HepG2 (cell line): ENCODE data around the gene MARF1. TPM values are rescaled to one million over a fixed set of nuclear protein-coding genes. Genes with fewer than 3 reads are reported as not detected.

Source experiments
- ATM ChIP-seq: fragments of 450-650 bp; IDR thresholded peaks from 2 replicates; pipeline ENCODE4 v1.7.1; 2017; ENCODE audit warnings: mild to moderate bottlenecking, borderline replicate concordance
- HMGA1 ChIP-seq: sonication (generic); formaldehyde crosslinking; conservative IDR thresholded peaks from 2 replicates; pipeline ENCODE4 v1.4.0; 2020; ENCODE audit warnings: missing genetic modification reagents
- IRX3 ChIP-seq: sonication (generic); formaldehyde crosslinking; IDR thresholded peaks from 2 replicates; pipeline ENCODE4 v1.8.1; 2023; ENCODE audit warnings: mild to moderate bottlenecking, low read depth, missing genetic modification reagents, borderline replicate concordance
- KMT2A ChIP-seq: sonication (generic); formaldehyde crosslinking; IDR thresholded peaks from 2 replicates; pipeline ENCODE4 v1.4.0; 2020; ENCODE audit warnings: missing genetic modification reagents
- MAX ChIP-seq: IDR thresholded peaks from 2 replicates; pipeline ENCODE4 v1.6.1; 2012; ENCODE audit warnings: inconsistent platforms
- MEIS2 ChIP-seq: sonication (generic); formaldehyde crosslinking; IDR thresholded peaks from 2 replicates; pipeline ENCODE4 v1.9.0; 2021; ENCODE audit warnings: mild to moderate bottlenecking, missing genetic modification reagents
- MTA1 ChIP-seq: sonication (generic); formaldehyde crosslinking; IDR thresholded peaks from 2 replicates; pipeline ENCODE4 v1.4.0; 2020; ENCODE audit warnings: missing genetic modification reagents, mild to moderate bottlenecking, borderline replicate concordance
- NR1H2 ChIP-seq: sonication (generic); formaldehyde crosslinking; IDR thresholded peaks from 2 replicates; pipeline ENCODE4 v1.8.1; 2022; ENCODE audit warnings: low read depth, missing genetic modification reagents, borderline replicate concordance
- PAF1 ChIP-seq: IDR thresholded peaks from 2 replicates; pipeline ENCODE4 v1.6.1; 2016; ENCODE audit warnings: missing genetic modification reagents, missing compliant biosample characterization
- PBX2 ChIP-seq: IDR thresholded peaks from 2 replicates; pipeline ENCODE4 v1.6.1; 2016; ENCODE audit warnings: control low read depth
- POLR2A ChIP-seq, 2 experiments: IDR thresholded peaks; 2 replicates each; pipeline ENCODE4 v1.6.1; 2011; ENCODE audit warnings: low read depth in 2 of 2, low read length in 2 of 2, mild to moderate bottlenecking in 1 of 2, moderate library complexity in 1 of 2; ENCODE audit not compliant: insufficient read depth in 1 of 2
- PPARG ChIP-seq: conservative IDR thresholded peaks from 2 replicates; pipeline ENCODE4 v1.6.1; 2016; ENCODE audit warnings: missing biosample characterization, missing genetic modification reagents
- SKIL ChIP-seq: sonication (generic); formaldehyde crosslinking; IDR thresholded peaks from 2 replicates; pipeline ENCODE4 v1.8.0; 2022; ENCODE audit warnings: missing genetic modification reagents, mild to moderate bottlenecking, moderate library complexity, borderline replicate concordance
- YY1 ChIP-seq: IDR thresholded peaks from 2 replicates; pipeline ENCODE4 v1.6.1; 2011; ENCODE audit warnings: low read length, low read depth, moderate library complexity, mild to moderate bottlenecking; ENCODE audit not compliant: insufficient read depth, insufficient replicate concordance
- ZBTB14 ChIP-seq: sonication (generic); formaldehyde crosslinking; IDR thresholded peaks from 2 replicates; pipeline ENCODE4 v1.4.0; 2020; ENCODE audit warnings: missing genetic modification reagents
- ZNF12 ChIP-seq: sonication (generic); formaldehyde crosslinking; IDR thresholded peaks from 2 replicates; pipeline ENCODE4 v1.5.0; 2020; ENCODE audit warnings: missing genetic modification reagents
- ZNF780A ChIP-seq: sonication (generic); formaldehyde crosslinking; IDR thresholded peaks from 2 replicates; pipeline ENCODE4 v1.8.0; 2022; ENCODE audit warnings: mild to moderate bottlenecking, missing genetic modification reagents, moderate library complexity
- ZSCAN12 ChIP-seq: sonication (generic); formaldehyde crosslinking; IDR thresholded peaks from 2 replicates; pipeline ENCODE4 v1.9.0; 2021; ENCODE audit warnings: mild to moderate bottlenecking, missing genetic modification reagents
- polyA plus RNA-seq, 8 experiments: library from polyadenylated mRNA; depleted of rRNA in 3 of 8; stranded (reverse) in 7 of 8; unstranded in 1 of 8; fragments of >200 nt; fragmentation: Illumina TruSeq in 4 of 8; extraction: Trizol in 4 of 8; gene quantifications; 2 replicates each; pipeline versions ENCODE4 v1.2.1 to v1.2.3, GENCODE V29; 2011 to 2016; ENCODE audit warnings: low read depth in 4 of 8, missing spikeins in 1 of 8, mixed read lengths in 1 of 8; ENCODE audit not compliant: insufficient read depth in 1 of 8
- total RNA-seq, 5 experiments: library from RNA; depleted of rRNA; stranded (reverse); fragments of >200 nt; fragmentation: Illumina TruSeq; extraction: Trizol; gene quantifications; 2 replicates each; pipeline ENCODE4 v1.2.3, GENCODE V29; 2016; ENCODE audit warnings: low read depth in 1 of 5
- TF ChIP-seq, protein P1 (sequence below): sonication (generic); formaldehyde crosslinking; IDR thresholded peaks from 2 replicates; pipeline ENCODE4 v1.4.0; 2020; ENCODE audit warnings: missing genetic modification reagents, borderline replicate concordance
- TF ChIP-seq, protein P2 (sequence below): IDR thresholded peaks from 2 replicates; pipeline ENCODE4 v1.6.1; 2018; ENCODE audit warnings: missing genetic modification reagents, mild to moderate bottlenecking, missing compliant biosample characterization

MARF1 gene
- total and polyA plus RNA-seq, 2 of the 13 experiments (the other 11 are each of a cell fraction or from before 2014, with no cell fraction given): 8.7 to 20.7 TPM

DNA sequence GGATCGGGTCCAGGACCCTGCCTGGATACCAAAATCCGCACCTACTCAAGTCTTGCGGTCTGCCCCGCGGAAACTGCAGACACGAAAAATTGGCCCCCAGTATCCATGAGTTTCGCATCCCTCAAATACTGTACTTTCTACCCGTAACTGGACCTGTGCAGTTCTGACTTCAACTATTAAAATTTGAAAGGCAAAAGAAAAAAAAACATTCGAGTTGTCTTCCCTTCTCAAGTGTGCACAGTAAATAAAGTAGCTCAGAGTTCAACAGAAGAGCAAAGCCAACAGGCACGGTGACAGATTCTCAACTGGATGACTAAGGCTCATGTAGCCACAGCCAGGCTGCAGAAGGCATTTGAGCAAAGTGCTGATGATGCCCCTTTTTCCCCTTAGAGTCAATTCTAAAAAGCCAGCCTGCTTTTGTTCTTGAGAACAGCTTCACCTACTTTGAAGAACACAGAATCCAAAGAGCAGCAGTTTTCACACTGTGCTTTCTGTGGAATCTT, 32.5 kb downstream of the MARF1 start (continued):
- no peak for TF ChIP-seq PBX2 (CRISPR knock-in tag)
- no peak for TF ChIP-seq POLR2A (IDR thresholded peaks at IDR 0.05; ENCODE audit: insufficient read depth in 1 of 2, low read depth in 2 of 2, low read length in 2 of 2)
- TF ChIP-seq KMT2A (CRISPR knock-in tag): 0 out of 2 replicates have a peak, but pooled peaks have one; percentile 48
- TF ChIP-seq ATM: no peak
- TF ChIP-seq MTA1 (CRISPR knock-in tag): no peak
- no peak for TF ChIP-seq NR1H2 (CRISPR knock-in tag)
- no peak for TF ChIP-seq PAF1
- peak; percentile 77 for TF ChIP-seq MAX
- TF ChIP-seq ZBTB14: no peak
- TF ChIP-seq MEIS2 (CRISPR knock-in tag): peak; percentile 90
- TF ChIP-seq, protein P1, sequence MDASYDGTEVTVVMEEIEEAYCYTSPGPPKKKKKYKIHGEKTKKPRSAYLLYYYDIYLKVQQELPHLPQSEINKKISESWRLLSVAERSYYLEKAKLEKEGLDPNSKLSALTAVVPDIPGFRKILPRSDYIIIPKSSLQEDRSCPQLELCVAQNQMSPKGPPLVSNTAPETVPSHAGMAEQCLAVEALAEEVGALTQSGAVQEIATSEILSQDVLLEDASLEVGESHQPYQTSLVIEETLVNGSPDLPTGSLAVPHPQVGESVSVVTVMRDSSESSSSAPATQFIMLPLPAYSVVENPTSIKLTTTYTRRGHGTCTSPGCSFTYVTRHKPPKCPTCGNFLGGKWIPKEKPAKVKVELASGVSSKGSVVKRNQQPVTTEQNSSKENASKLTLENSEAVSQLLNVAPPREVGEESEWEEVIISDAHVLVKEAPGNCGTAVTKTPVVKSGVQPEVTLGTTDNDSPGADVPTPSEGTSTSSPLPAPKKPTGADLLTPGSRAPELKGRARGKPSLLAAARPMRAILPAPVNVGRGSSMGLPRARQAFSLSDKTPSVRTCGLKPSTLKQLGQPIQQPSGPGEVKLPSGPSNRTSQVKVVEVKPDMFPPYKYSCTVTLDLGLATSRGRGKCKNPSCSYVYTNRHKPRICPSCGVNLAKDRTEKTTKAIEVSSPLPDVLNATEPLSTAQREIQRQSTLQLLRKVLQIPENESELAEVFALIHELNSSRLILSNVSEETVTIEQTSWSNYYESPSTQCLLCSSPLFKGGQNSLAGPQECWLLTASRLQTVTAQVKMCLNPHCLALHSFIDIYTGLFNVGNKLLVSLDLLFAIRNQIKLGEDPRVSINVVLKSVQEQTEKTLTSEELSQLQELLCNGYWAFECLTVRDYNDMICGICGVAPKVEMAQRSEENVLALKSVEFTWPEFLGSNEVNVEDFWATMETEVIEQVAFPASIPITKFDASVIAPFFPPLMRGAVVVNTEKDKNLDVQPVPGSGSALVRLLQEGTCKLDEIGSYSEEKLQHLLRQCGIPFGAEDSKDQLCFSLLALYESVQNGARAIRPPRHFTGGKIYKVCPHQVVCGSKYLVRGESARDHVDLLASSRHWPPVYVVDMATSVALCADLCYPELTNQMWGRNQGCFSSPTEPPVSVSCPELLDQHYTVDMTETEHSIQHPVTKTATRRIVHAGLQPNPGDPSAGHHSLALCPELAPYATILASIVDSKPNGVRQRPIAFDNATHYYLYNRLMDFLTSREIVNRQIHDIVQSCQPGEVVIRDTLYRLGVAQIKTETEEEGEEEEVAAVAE (CRISPR knock-in tag): peak; percentile 73
- TF ChIP-seq HMGA1: no peak
- no peak for TF ChIP-seq YY1
- TF ChIP-seq IRX3: no peak
- TF ChIP-seq ZSCAN12: no peak
- TF ChIP-seq PPARG (CRISPR knock-in tag): peak; percentile 93
- no peak; the same call in 1 of the 2 replicates for TF ChIP-seq SKIL (CRISPR knock-in tag)
- peak; percentile 69 for TF ChIP-seq ZNF12 (CRISPR knock-in tag)
- TF ChIP-seq, protein P2, sequence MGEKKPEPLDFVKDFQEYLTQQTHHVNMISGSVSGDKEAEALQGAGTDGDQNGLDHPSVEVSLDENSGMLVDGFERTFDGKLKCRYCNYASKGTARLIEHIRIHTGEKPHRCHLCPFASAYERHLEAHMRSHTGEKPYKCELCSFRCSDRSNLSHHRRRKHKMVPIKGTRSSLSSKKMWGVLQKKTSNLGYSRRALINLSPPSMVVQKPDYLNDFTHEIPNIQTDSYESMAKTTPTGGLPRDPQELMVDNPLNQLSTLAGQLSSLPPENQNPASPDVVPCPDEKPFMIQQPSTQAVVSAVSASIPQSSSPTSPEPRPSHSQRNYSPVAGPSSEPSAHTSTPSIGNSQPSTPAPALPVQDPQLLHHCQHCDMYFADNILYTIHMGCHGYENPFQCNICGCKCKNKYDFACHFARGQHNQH (CRISPR knock-in tag): peak; percentile 89; the same call in 1 of the 2 replicates
- TF ChIP-seq ZNF780A (CRISPR knock-in tag): no peak
